HEK293 (cell line): ENCODE data around the gene FUCA2.

Source experiments
- CTCF ChIA-PET: fragments of 350-600 bp; formaldehyde crosslinking; extraction: SDS; loops from one replicate; lab custom pipeline; 2021; ENCODE audit warnings: antibody characterized with exemption; lab: Yijun Ruan, JAX
- POLR2A ChIA-PET: fragments of 300-600 bp; formaldehyde crosslinking; extraction: SDS; loops from one replicate; lab custom pipeline; 2020; ENCODE audit warnings: antibody characterized with exemption, inconsistent platforms; lab: Yijun Ruan, JAX
- H3K27ac ChIP-seq: fragments of 200-500 bp; sonication (Bioruptor generic); 2 replicates; pipeline ENCODE4 v1.5.1; 2014; ENCODE audit warnings: low read depth, low read length, control low read depth, inconsistent platforms; ENCODE audit errors: extremely low read depth
- H3K36me3 ChIP-seq, 2 experiments: fragments of 200-500 bp in 1 of 2; sonication (Bioruptor generic) in 1 of 2; 1 replicate in 1 of 2; 2 replicates in 1 of 2; pipeline ENCODE4 v1.5.1; 2014 to 2017; ENCODE audit warnings: inconsistent platforms in 2 of 2, low read length in 2 of 2; ENCODE audit not compliant: control insufficient read depth in 2 of 2, insufficient read depth in 1 of 2
- H3K4me1 ChIP-seq: fragments of 200-500 bp; sonication (Bioruptor generic); 2 replicates; pipeline ENCODE4 v1.5.1; 2014; ENCODE audit warnings: mild to moderate bottlenecking, low read length, inconsistent platforms; ENCODE audit not compliant: control insufficient read depth, insufficient read depth
- H3K4me3 ChIP-seq: 2 replicates; pipeline ENCODE4 v1.5.1; 2011; ENCODE audit warnings: low read depth, mild to moderate bottlenecking, control low read depth, low read length, moderate library complexity
- H3K9me3 ChIP-seq: fragments of 200-500 bp; sonication (Bioruptor generic); 2 replicates; pipeline ENCODE4 v1.5.1; 2014; ENCODE audit warnings: low read depth, low read length, inconsistent platforms; ENCODE audit not compliant: control insufficient read depth, insufficient read depth
- BCL11A ChIP-seq: fragments of 450-650 bp; formaldehyde crosslinking; IDR thresholded peaks from 2 replicates; pipeline ENCODE4 v1.5.1; 2016; ENCODE audit warnings: low read depth, missing biosample characterization, missing genetic modification characterization
- REST ChIP-seq: fragments of 450-650 bp; formaldehyde crosslinking; IDR thresholded peaks from 2 replicates; pipeline ENCODE4 v1.5.1; 2016; ENCODE audit warnings: missing biosample characterization, missing genetic modification characterization
- SETDB1 ChIP-seq: IDR thresholded peaks from one replicate; pipeline ENCODE4 v1.6.1; 2017; ENCODE audit warnings: mild to moderate bottlenecking, low read length, moderate library complexity, mixed read lengths; ENCODE audit not compliant: insufficient read length
- WT1 ChIP-seq: fragments of 450-650 bp; formaldehyde crosslinking; IDR thresholded peaks from 2 replicates; pipeline ENCODE4 v1.5.1; 2016; ENCODE audit warnings: missing biosample characterization, missing genetic modification characterization
- YY2 ChIP-seq: fragments of 450-650 bp; formaldehyde crosslinking; IDR thresholded peaks from 2 replicates; pipeline ENCODE4 v1.5.1; 2016; ENCODE audit warnings: missing biosample characterization, missing genetic modification characterization
- ZBTB26 ChIP-seq: fragments of 450-650 bp; formaldehyde crosslinking; optimal IDR thresholded peaks from 2 replicates; pipeline ENCODE3; 2016; ENCODE audit warnings: missing biosample characterization, mild to moderate bottlenecking, missing genetic modification characterization
- ZBTB6 ChIP-seq: fragments of 450-650 bp; formaldehyde crosslinking; IDR thresholded peaks from 2 replicates; pipeline ENCODE4 v1.5.1; 2017; ENCODE audit warnings: missing biosample characterization, missing genetic modification characterization
- ZNF10 ChIP-seq: fragments of 450-650 bp; formaldehyde crosslinking; IDR thresholded peaks from 2 replicates; pipeline ENCODE4 v1.5.1; 2017; ENCODE audit warnings: missing biosample characterization, missing genetic modification characterization
- ZNF132 ChIP-seq: fragments of 450-650 bp; formaldehyde crosslinking; IDR thresholded peaks from 2 replicates; pipeline ENCODE4 v1.5.1; 2017; ENCODE audit warnings: missing biosample characterization, missing genetic modification characterization, borderline replicate concordance
- ZNF19 ChIP-seq: fragments of 450-650 bp; formaldehyde crosslinking; IDR thresholded peaks from 2 replicates; pipeline ENCODE4; 2016; ENCODE audit warnings: missing biosample characterization, missing genetic modification characterization, low read depth
- ZNF239 ChIP-seq: fragments of 450-650 bp; formaldehyde crosslinking; IDR thresholded peaks from 2 replicates; pipeline ENCODE4 v1.5.1; 2016; ENCODE audit warnings: missing biosample characterization, missing genetic modification characterization
- ZNF423 ChIP-seq: fragments of 450-650 bp; formaldehyde crosslinking; IDR thresholded peaks from 2 replicates; pipeline ENCODE4 v1.5.1; 2016; ENCODE audit warnings: missing biosample characterization, missing genetic modification characterization
- ZNF585B ChIP-seq: fragments of 450-650 bp; formaldehyde crosslinking; IDR thresholded peaks from 2 replicates; pipeline ENCODE4 v1.5.1; 2016; ENCODE audit warnings: missing biosample characterization, missing genetic modification characterization
- ZNF629 ChIP-seq: fragments of 450-650 bp; formaldehyde crosslinking; IDR thresholded peaks from 2 replicates; pipeline ENCODE4 v1.5.1; 2017; ENCODE audit warnings: missing biosample characterization, missing genetic modification characterization
- ZNF654 ChIP-seq: fragments of 450-650 bp; formaldehyde crosslinking; IDR thresholded peaks from 2 replicates; pipeline ENCODE4 v1.5.1; 2016; ENCODE audit warnings: low read depth, missing biosample characterization, missing genetic modification characterization
- ZNF670 ChIP-seq: fragments of 450-650 bp; formaldehyde crosslinking; IDR thresholded peaks from 2 replicates; pipeline ENCODE4 v1.5.1; 2016; ENCODE audit warnings: missing biosample characterization, missing genetic modification characterization, low read depth
- ZNF677 ChIP-seq: fragments of 450-650 bp; IDR thresholded peaks from 2 replicates; pipeline ENCODE4 v1.5.0; 2018; ENCODE audit warnings: missing biosample characterization, mild to moderate bottlenecking, missing genetic modification characterization, moderate library complexity
- TF ChIP-seq, protein P1 (sequence below): fragments of 450-650 bp; formaldehyde crosslinking; IDR thresholded peaks from 2 replicates; pipeline ENCODE4 v1.5.1; 2016; ENCODE audit warnings: missing biosample characterization, missing genetic modification characterization
- TF ChIP-seq, protein P2 (sequence below): fragments of 450-650 bp; formaldehyde crosslinking; IDR thresholded peaks from 2 replicates; pipeline ENCODE4 v1.5.1; 2016; ENCODE audit warnings: missing biosample characterization, missing genetic modification characterization, low read depth

The FUCA2 gene

GRCh38 chr6:143482593-143482992 lies 28.9 kb downstream of the FUCA2 start:
- no peaks in the 10 kb centered on the region for H3K4me1 ChIP-seq
- TF ChIP-seq YY2: no peak
- no peak for TF ChIP-seq ZBTB26 (tag by site-specific recombination)
- no peak for TF ChIP-seq WT1 (tag by site-specific recombination)
- no peak for TF ChIP-seq ZNF585B
- TF ChIP-seq ZNF132 (tag by site-specific recombination): no peak
- TF ChIP-seq ZNF629: no peak
- TF ChIP-seq ZNF19 (tag by site-specific recombination): no peak
- no peak for TF ChIP-seq ZNF423
- TF ChIP-seq ZBTB6 (tag by site-specific recombination): no peak
- TF ChIP-seq, protein P1, sequence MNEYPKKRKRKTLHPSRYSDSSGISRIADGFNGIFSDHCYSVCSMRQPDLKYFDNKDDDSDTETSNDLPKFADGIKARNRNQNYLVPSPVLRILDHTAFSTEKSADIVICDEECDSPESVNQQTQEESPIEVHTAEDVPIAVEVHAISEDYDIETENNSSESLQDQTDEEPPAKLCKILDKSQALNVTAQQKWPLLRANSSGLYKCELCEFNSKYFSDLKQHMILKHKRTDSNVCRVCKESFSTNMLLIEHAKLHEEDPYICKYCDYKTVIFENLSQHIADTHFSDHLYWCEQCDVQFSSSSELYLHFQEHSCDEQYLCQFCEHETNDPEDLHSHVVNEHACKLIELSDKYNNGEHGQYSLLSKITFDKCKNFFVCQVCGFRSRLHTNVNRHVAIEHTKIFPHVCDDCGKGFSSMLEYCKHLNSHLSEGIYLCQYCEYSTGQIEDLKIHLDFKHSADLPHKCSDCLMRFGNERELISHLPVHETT: no peak
- TF ChIP-seq ZNF670 (tag by site-specific recombination): no peak
- no peak for TF ChIP-seq BCL11A (tag by site-specific recombination)
- no peak for TF ChIP-seq ZNF10 (tag by site-specific recombination)
- TF ChIP-seq REST (tag by site-specific recombination): no peak
- no peak for TF ChIP-seq ZNF677 (tag by site-specific recombination)
- no peak for TF ChIP-seq ZNF654 (tag by site-specific recombination)
- no peak for TF ChIP-seq SETDB1
- TF ChIP-seq, protein P2, sequence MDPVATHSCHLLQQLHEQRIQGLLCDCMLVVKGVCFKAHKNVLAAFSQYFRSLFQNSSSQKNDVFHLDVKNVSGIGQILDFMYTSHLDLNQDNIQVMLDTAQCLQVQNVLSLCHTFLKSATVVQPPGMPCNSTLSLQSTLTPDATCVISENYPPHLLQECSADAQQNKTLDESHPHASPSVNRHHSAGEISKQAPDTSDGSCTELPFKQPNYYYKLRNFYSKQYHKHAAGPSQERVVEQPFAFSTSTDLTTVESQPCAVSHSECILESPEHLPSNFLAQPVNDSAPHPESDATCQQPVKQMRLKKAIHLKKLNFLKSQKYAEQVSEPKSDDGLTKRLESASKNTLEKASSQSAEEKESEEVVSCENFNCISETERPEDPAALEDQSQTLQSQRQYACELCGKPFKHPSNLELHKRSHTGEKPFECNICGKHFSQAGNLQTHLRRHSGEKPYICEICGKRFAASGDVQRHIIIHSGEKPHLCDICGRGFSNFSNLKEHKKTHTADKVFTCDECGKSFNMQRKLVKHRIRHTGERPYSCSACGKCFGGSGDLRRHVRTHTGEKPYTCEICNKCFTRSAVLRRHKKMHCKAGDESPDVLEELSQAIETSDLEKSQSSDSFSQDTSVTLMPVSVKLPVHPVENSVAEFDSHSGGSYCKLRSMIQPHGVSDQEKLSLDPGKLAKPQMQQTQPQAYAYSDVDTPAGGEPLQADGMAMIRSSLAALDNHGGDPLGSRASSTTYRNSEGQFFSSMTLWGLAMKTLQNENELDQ (tag by site-specific recombination): no peak
- no peak for TF ChIP-seq ZNF239 (tag by site-specific recombination)
- TF ChIP-seq, all 188 proteins: peak for 0
- Histone ChIP-seq H3K27ac (no peak overlapping the region), H3K36me3 (peaks cover under 1 to 20% of the 10 kb centered on the region in 2 experiments; a peak in 2 of 3 replicates), H3K4me3 (no peak overlapping the region), H3K9me3 (no peaks in the 10 kb centered on the region)
- POLR2A ChIA-PET: no interaction called here
- CTCF ChIA-PET: interaction anchor here (1.8 kb wide), 1 partner anchor 12 kb away, joined by 6 read pairs; no protein-coding TSS in a partner anchor
